ENCODE measurements around the gene PCMT1.
A peak's percentile ranks its signal among the peaks of the same experiment; 100 is the strongest.
"Not testable (repeated sequence)": the region's sequence is repeated elsewhere in the genome, so short reads cannot be mapped to it uniquely, and the experiment has no call there.

Gene PCMT1

DNA sequence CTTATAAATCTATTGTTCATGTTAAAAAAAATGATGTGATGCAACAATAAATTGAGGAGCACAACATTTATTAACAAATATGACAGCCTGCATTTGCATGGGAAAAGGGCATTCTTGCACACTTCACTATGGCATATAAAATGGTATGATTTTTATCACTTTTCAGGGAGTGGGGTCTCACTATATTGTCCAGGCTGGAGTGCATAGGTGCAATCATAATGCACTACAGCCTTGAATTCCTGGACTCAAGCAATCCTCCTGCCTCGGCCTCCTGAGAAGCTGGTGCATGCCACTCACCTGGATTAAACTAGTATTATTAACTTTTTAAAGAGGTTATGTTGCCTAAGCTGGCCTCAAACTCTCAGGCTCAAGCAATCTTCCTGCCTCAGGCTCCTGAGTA, 14.6 kb upstream of the PCMT1 start:
- Histone ChIP-seq H3K4me3 (ENCODE audit: low read depth in 1 of 2, low read length in 2 of 2) (no peak overlapping the region), H3K4me1 (ENCODE audit: insufficient read depth, low read length) (no peaks in the 10 kb centered on the region), H4K20me1 (ENCODE audit: insufficient read depth, low read length) (no peaks in the 10 kb centered on the region), H3K36me3 (ENCODE audit: insufficient read depth, low read length) (peaks cover 94% of the 10 kb centered on the region), H2AFZ (ENCODE audit: low read depth, low read length) (no peak overlapping the region), H3K9me3 (ENCODE audit: insufficient read depth, low read length, severe bottlenecking) (no peaks in the 10 kb centered on the region), H3K79me2 (ENCODE audit: insufficient read depth, low read length) (0 out of 2 replicates have a peak, but pooled peaks cover 2% of the 10 kb centered on the region), H3K27me3 (ENCODE audit: insufficient read depth, low read length, poor library complexity) (no peaks in the 10 kb centered on the region), H3K9ac (ENCODE audit: low read depth, low read length) (no peak overlapping the region), H3K27ac (ENCODE audit: low read length) (no peak overlapping the region), H3K4me2 (ENCODE audit: insufficient read depth, low read length) (no peak overlapping the region)
- ATAC-seq (ENCODE audit: insufficient read depth, low read depth) (no peak), DNase-seq (no peak)
- TF ChIP-seq, protein P1, sequence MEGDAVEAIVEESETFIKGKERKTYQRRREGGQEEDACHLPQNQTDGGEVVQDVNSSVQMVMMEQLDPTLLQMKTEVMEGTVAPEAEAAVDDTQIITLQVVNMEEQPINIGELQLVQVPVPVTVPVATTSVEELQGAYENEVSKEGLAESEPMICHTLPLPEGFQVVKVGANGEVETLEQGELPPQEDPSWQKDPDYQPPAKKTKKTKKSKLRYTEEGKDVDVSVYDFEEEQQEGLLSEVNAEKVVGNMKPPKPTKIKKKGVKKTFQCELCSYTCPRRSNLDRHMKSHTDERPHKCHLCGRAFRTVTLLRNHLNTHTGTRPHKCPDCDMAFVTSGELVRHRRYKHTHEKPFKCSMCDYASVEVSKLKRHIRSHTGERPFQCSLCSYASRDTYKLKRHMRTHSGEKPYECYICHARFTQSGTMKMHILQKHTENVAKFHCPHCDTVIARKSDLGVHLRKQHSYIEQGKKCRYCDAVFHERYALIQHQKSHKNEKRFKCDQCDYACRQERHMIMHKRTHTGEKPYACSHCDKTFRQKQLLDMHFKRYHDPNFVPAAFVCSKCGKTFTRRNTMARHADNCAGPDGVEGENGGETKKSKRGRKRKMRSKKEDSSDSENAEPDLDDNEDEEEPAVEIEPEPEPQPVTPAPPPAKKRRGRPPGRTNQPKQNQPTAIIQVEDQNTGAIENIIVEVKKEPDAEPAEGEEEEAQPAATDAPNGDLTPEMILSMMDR (IDR thresholded peaks at IDR 0.05; ENCODE audit: borderline replicate concordance, extremely low read depth, low read length, poor library complexity, severe bottlenecking) = no peak
- TF ChIP-seq EZH2 (IDR thresholded peaks at IDR 0.05; ENCODE audit: borderline replicate concordance, low read depth, low read length, severe bottlenecking) = no peak

DNA sequence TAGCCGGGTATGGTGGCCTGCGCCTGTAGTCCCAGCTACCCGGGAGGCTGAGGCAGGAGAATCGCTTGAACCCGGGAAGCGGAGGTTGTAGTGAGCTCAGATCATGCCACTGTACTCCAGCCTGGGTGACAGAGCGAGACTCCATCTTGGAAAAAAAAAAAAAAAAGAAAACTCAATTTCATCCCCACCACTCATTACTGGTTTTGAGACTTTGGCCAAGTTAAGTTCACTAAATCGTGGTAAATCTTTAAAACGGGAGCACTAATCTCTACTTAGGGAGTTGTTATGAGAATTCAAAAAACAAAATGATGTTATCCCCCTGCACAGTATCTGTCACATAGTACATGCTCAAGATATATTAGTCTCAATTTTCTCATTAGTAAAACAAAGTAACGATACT, 4.3 kb upstream of the PCMT1 start:
- peaks cover 44% of the 10 kb centered on the region for H3K36me3 ChIP-seq (ENCODE audit: insufficient read depth, low read length)
- not testable (repeated sequence) for H3K27me3 ChIP-seq (ENCODE audit: insufficient read depth, low read length, poor library complexity); H2AFZ ChIP-seq (ENCODE audit: low read depth, low read length); H4K20me1 ChIP-seq (ENCODE audit: insufficient read depth, low read length); DNase-seq; ATAC-seq (ENCODE audit: insufficient read depth, low read depth); H3K9me3 ChIP-seq (ENCODE audit: insufficient read depth, low read length, severe bottlenecking)
- H3K4me2 ChIP-seq (ENCODE audit: insufficient read depth, low read length) = peak overlapping the region; percentile 81
- peaks cover 34% of the 10 kb centered on the region for H3K4me1 ChIP-seq (ENCODE audit: insufficient read depth, low read length)
- H3K9ac ChIP-seq (ENCODE audit: low read depth, low read length) = peak overlapping the region; percentile 72
- peak overlapping the region; percentile 57 to 68; a peak in 3 of 4 replicates for H3K4me3 ChIP-seq (ENCODE audit: low read depth in 1 of 2, low read length in 2 of 2)
- peaks cover 43% of the 10 kb centered on the region for H3K79me2 ChIP-seq (ENCODE audit: insufficient read depth, low read length)
- H3K27ac ChIP-seq (ENCODE audit: low read length) = peak overlapping the region; percentile 84; the same call in 1 of the 2 replicates

DNA sequence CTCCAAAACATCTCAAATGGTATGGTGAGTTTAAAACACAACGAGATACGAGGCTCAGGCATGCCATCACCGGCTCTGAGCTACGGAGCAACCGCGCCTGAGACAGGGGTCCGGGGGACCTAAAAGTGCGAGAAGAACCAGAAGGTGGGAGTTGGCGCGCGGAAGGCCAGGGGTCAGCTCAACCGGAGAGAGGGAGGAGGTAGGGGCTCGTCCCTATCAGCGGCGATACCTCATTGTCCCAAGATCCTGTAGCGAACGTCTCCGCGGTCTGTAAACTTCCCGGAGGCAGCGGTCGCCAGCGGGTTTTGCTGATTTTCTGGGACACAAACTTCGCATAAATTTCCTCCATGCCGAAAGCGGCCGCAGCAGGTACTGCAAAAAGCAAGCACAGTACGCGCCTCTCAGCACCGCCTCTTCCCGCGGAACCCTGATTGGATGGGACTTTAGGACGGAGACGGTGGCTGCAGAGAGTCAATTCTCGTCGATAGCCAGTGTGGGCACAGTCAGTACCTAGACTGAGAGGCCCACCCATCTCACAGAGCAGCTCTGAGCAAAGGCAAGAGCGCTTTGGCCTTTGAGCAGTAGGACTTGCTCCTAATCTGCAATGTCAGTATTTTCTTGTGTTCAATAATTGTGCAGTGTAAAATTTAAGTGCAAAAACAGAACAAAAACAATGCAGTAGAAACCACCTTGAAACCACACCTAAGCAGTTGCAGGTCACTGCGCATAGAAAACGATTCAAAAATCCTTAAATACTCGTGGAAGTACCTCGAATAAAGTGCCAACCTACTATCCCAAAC, 3.2 kb upstream of the PCMT1 start, which contains the start of gene NUP43:
NUP43 (minus strand) TSS at position 383 of the 800 bp plus-strand sequence; CDS start at position 349, 34 bp downstream.
- H3K27ac ChIP-seq (ENCODE audit: low read length) = peak within 1 kb of the TSS; percentile 84
- H3K36me3 ChIP-seq (ENCODE audit: insufficient read depth, low read length) = peaks cover 34% of the 10 kb centered on the region
- H3K4me3 ChIP-seq (ENCODE audit: low read depth in 1 of 2, low read length in 2 of 2) = peak within 1 kb of the TSS; percentile 57 to 68
- H2AFZ ChIP-seq (ENCODE audit: low read depth, low read length) = peak within 1 kb of the TSS; percentile 94
- H3K9me3 ChIP-seq (ENCODE audit: insufficient read depth, low read length, severe bottlenecking) = no peaks in the 10 kb centered on the region
- peak; percentile 78 for ATAC-seq (ENCODE audit: insufficient read depth, low read depth)
- H4K20me1 ChIP-seq (ENCODE audit: insufficient read depth, low read length) = peaks cover 7% of the 10 kb centered on the region
- DNase-seq = peak; percentile 97
- peak within 1 kb of the TSS; percentile 72 for H3K9ac ChIP-seq (ENCODE audit: low read depth, low read length)
- peaks cover 54% of the 10 kb centered on the region for H3K79me2 ChIP-seq (ENCODE audit: insufficient read depth, low read length)
- H3K4me2 ChIP-seq (ENCODE audit: insufficient read depth, low read length) = peak within 1 kb of the TSS; percentile 81
- H3K27me3 ChIP-seq (ENCODE audit: insufficient read depth, low read length, poor library complexity) = no peaks in the 10 kb centered on the region
- H3K4me1 ChIP-seq (ENCODE audit: insufficient read depth, low read length) = peaks cover 45% of the 10 kb centered on the region
- TF ChIP-seq, protein P1 (IDR thresholded peaks at IDR 0.05; ENCODE audit: borderline replicate concordance, extremely low read depth, low read length, poor library complexity, severe bottlenecking) = peak; percentile 65
- no peak for TF ChIP-seq EZH2 (IDR thresholded peaks at IDR 0.05; ENCODE audit: borderline replicate concordance, low read depth, low read length, severe bottlenecking)

DNA sequence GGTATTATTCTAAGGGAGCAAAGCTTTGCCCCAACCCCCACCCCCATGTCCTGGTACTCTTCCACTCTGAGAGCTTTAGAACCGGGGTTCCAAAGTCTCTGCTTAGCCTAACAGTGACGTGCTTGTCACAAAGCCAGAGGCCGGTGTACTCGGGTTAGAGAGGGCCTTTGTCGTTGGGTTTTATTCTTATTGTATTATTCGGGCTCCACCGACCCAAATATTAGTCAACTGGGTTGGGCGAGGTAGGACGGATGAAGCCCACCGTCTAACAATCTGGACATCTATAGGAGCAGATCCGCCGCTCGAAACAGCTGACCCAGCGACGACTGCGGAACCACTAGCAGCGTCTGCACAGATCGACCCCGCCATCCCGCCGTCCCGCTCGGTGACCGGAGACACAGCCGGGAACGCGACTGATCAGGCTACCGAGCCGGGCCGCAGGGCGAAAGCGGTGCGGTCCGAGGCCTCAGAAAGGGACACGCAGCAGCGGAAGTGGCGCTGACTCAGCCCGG, 403 bp upstream of the PCMT1 start:
- not testable (repeated sequence) for DNase-seq; H3K27me3 ChIP-seq (ENCODE audit: insufficient read depth, low read length, poor library complexity); H3K9me3 ChIP-seq (ENCODE audit: insufficient read depth, low read length, severe bottlenecking); H3K36me3 ChIP-seq (ENCODE audit: insufficient read depth, low read length)
- Histone ChIP-seq H3K4me1 (ENCODE audit: insufficient read depth, low read length) (peaks cover 58% of the 10 kb centered on the region), H2AFZ (ENCODE audit: low read depth, low read length) (peak overlapping the region; percentile 85), H3K4me3 (ENCODE audit: low read depth in 1 of 2, low read length in 2 of 2) (peak overlapping the region; percentile 83 to 98), H3K4me2 (ENCODE audit: insufficient read depth, low read length) (peak overlapping the region; percentile 86), H4K20me1 (ENCODE audit: insufficient read depth, low read length) (peaks cover 17% of the 10 kb centered on the region), H3K79me2 (ENCODE audit: insufficient read depth, low read length) (peaks cover 73% of the 10 kb centered on the region), H3K9ac (ENCODE audit: low read depth, low read length) (peak overlapping the region; percentile 96), H3K27ac (ENCODE audit: low read length) (peak overlapping the region; percentile 91)
- peak; percentile 34; the same call in 2 of the 3 replicates for ATAC-seq (ENCODE audit: insufficient read depth, low read depth)
